HepG2 (cell line): Measurements from ENCODE around the gene TAMALIN. TPM values are rescaled to one million over a fixed set of nuclear protein-coding genes. Genes with fewer than 3 reads are reported as not detected.
A peak's percentile ranks its signal among the peaks of the same experiment; 100 is the strongest.

Experiments
- ATAC-seq: fragments of 200-7000 bp; cut with Tn5 transposase; 3 replicates; pipeline ENCODE4 v1.9.1; 2020; ENCODE audit warnings: mild to moderate bottlenecking, moderate library complexity
- BruUV-seq: library from RNA; stranded (reverse); fragments of 400-500 nt; replicated peaks from 2 replicates; lab custom pipeline; 2021; lab: Mats Ljungman, UMichigan
- CTCF ChIA-PET: fragments of 300-600 bp; formaldehyde crosslinking; extraction: SDS; loops from one replicate; lab custom pipeline; 2021; ENCODE audit warnings: low total read pairs, inconsistent platforms, low intra/inter-chr PET ratio; lab: Yijun Ruan, JAX
- POLR2A ChIA-PET: fragments of 350-600 bp; sonication (Branson Sonifier 250); formaldehyde crosslinking; loops from one replicate; lab custom pipeline; 2020; ENCODE audit warnings: antibody characterized with exemption, inconsistent platforms; lab: Yijun Ruan, JAX
- DNase-seq: peaks from one replicate; pipeline ENCODE4 v3.0.0-alpha.2; 2015; ENCODE audit warnings: low spot score
- FAIRE-seq: peaks from 3 replicates; lab custom pipeline; 2011; peaks lifted over from hg19 to GRCh38; lab: Jason Lieb, UNC
- H2AFZ ChIP-seq: one replicate; pipeline ENCODE4 v1.6.1; 2011; ENCODE audit warnings: low read length, inconsistent platforms
- H3K27ac ChIP-seq: fragments of 300-600 bp; 3 replicates; pipeline ENCODE4 v1.8.0; 2011; ENCODE audit warnings: mixed run types, mild to moderate bottlenecking, mixed read lengths, low read length, inconsistent platforms; ENCODE audit not compliant: insufficient read depth; ENCODE audit errors: extremely low read length
- H3K27me3 ChIP-seq, 2 experiments: fragments of 200-600 bp in 1 of 2; 2 replicates in 1 of 2; 3 replicates in 1 of 2; pipeline versions ENCODE4 v1.6.0 to v1.8.0; 2011; ENCODE audit warnings: low read length in 2 of 2, mild to moderate bottlenecking in 2 of 2, moderate library complexity in 2 of 2, inconsistent platforms in 1 of 2; ENCODE audit not compliant: insufficient read depth in 2 of 2, control insufficient read depth in 1 of 2
- H3K36me3 ChIP-seq, 2 experiments: fragments of 200-600 bp in 1 of 2; replicated peaks in 1 of 2; 2 replicates in 1 of 2; 3 replicates in 1 of 2; pipeline versions ENCODE4 v1.5.1 to v1.8.0; 2011; ENCODE audit warnings: low read length in 2 of 2, inconsistent platforms in 1 of 2; ENCODE audit not compliant: insufficient read depth in 2 of 2, control insufficient read depth in 1 of 2
- H3K4me1 ChIP-seq: 2 replicates; pipeline ENCODE4 v1.5.1; 2012; ENCODE audit warnings: low read length, inconsistent platforms; ENCODE audit not compliant: insufficient read depth
- H3K4me2 ChIP-seq: 2 replicates; pipeline ENCODE4 v1.6.0; 2011; ENCODE audit warnings: low read depth, low read length, inconsistent platforms
- H3K4me3 ChIP-seq, 3 experiments: fragments of 200-600 bp in 1 of 3; sonication (generic), shearing (Covaris generic) in 1 of 3; replicated peaks in 1 of 3; 2 replicates each; pipeline ENCODE4 v1.5.1; 2011 to 2016; ENCODE audit warnings: low read length in 3 of 3, inconsistent platforms in 2 of 3, low read depth in 2 of 3, mild to moderate bottlenecking in 2 of 3, control low read depth in 1 of 3, mixed read lengths in 1 of 3; ENCODE audit not compliant: insufficient read depth in 1 of 3
- H3K79me2 ChIP-seq: one replicate; pipeline ENCODE4 v1.6.1; 2011; ENCODE audit warnings: low read length, inconsistent platforms; ENCODE audit not compliant: insufficient read depth
- H3K9ac ChIP-seq: 2 replicates; pipeline ENCODE4 v1.6.0; 2011; ENCODE audit warnings: mild to moderate bottlenecking, low read depth, low read length, inconsistent platforms; ENCODE audit not compliant: insufficient read depth
- H3K9me3 ChIP-seq: 2 replicates; pipeline ENCODE4 v1.5.1; 2012; ENCODE audit warnings: mild to moderate bottlenecking, low read length
- H4K20me1 ChIP-seq: 2 replicates; pipeline ENCODE4 v1.6.0; 2011; ENCODE audit warnings: inconsistent platforms, mild to moderate bottlenecking, low read length, moderate library complexity; ENCODE audit not compliant: insufficient read depth
- BHLHE40 ChIP-seq: IDR thresholded peaks from 2 replicates; pipeline ENCODE4 v1.6.1; 2011; ENCODE audit warnings: low read length, improper control_type of control experiment
- CENPT ChIP-seq: sonication (generic); formaldehyde crosslinking; IDR thresholded peaks from 2 replicates; pipeline ENCODE4 v1.8.0; 2022; ENCODE audit warnings: low read depth, mild to moderate bottlenecking, moderate library complexity, missing genetic modification reagents
- PAX8 ChIP-seq: sonication (generic); formaldehyde crosslinking; IDR thresholded peaks from 2 replicates; pipeline ENCODE4 v1.8.0; 2022; ENCODE audit warnings: mild to moderate bottlenecking, missing genetic modification reagents, borderline replicate concordance
- SAP130 ChIP-seq: IDR thresholded peaks from 2 replicates; pipeline ENCODE4 v1.6.1; 2016; ENCODE audit warnings: low read depth
- SMAD9 ChIP-seq: sonication (generic); formaldehyde crosslinking; IDR thresholded peaks from 2 replicates; pipeline ENCODE4 v1.5.1; 2020; ENCODE audit warnings: mild to moderate bottlenecking, missing genetic modification reagents
- SMYD3 ChIP-seq: sonication (generic); formaldehyde crosslinking; IDR thresholded peaks from 2 replicates; pipeline ENCODE4 v1.8.1; 2023; ENCODE audit warnings: mild to moderate bottlenecking, missing genetic modification reagents
- TEAD3 ChIP-seq: optimal IDR thresholded peaks from 2 replicates; pipeline ENCODE3; 2016; ENCODE audit warnings: borderline replicate concordance
- ZBTB3 ChIP-seq: sonication (generic); formaldehyde crosslinking; IDR thresholded peaks from 2 replicates; pipeline ENCODE4 v1.4.0; 2020; ENCODE audit warnings: low read depth, mild to moderate bottlenecking, moderate library complexity, missing genetic modification reagents, borderline replicate concordance
- ZNF275 ChIP-seq: sonication (generic); formaldehyde crosslinking; IDR thresholded peaks from 2 replicates; pipeline ENCODE4 v1.8.0; 2022; ENCODE audit warnings: missing genetic modification reagents, mild to moderate bottlenecking, inconsistent platforms, borderline replicate concordance
- ZNF562 ChIP-seq: sonication (generic); formaldehyde crosslinking; IDR thresholded peaks from 2 replicates; pipeline ENCODE4 v1.8.0; 2022; ENCODE audit warnings: missing genetic modification reagents, borderline replicate concordance
- WGBS: methylation state at CpG from one replicate; pipeline ENCODE4 v1.1.6; 2017; ENCODE audit warnings: low lambda C conversion rate; 5-methylcytosine and 5-hydroxymethylcytosine counted together
- in situ Hi-C: cut with HindIII; loops from 2 replicates; pipeline ENCODE4 v1.10.0; 2017; ENCODE audit warnings: low pct_unique_long_range_greater_than_20kb; ENCODE audit not compliant: extremely low pct_ligation_motif_present
- intact Hi-C: fragments of 100-400 bp; cut with micrococcal nuclease; formaldehyde crosslinking; loops from one replicate; pipeline ENCODE4 v1.10.0; 2022; ENCODE audit not compliant: unreplicated experiment
- polyA plus RNA-seq, 8 experiments: library from polyadenylated mRNA; depleted of rRNA in 3 of 8; stranded (reverse) in 7 of 8; unstranded in 1 of 8; fragments of >200 nt; fragmentation: Illumina TruSeq in 4 of 8; extraction: Trizol in 4 of 8; gene quantifications; 2 replicates each; pipeline versions ENCODE4 v1.2.1 to v1.2.3, GENCODE V29; 2011 to 2016; ENCODE audit warnings: low read depth in 4 of 8, missing spikeins in 1 of 8, mixed read lengths in 1 of 8; ENCODE audit not compliant: insufficient read depth in 1 of 8
- total RNA-seq, 5 experiments: library from RNA; depleted of rRNA; stranded (reverse); fragments of >200 nt; fragmentation: Illumina TruSeq; extraction: Trizol; gene quantifications; 2 replicates each; pipeline ENCODE4 v1.2.3, GENCODE V29; 2016; ENCODE audit warnings: low read depth in 1 of 5

The TAMALIN gene
- total and polyA plus RNA-seq, 2 of the 13 experiments (the other 11 are each of a cell fraction or from before 2014, with no cell fraction given), result 2.9 to 10.9 TPM

GRCh38 chr12:52042706-52043385 lies 36.1 kb downstream of the TAMALIN start:
- Histone ChIP-seq H4K20me1 (no peaks in the 10 kb centered on the region), H3K36me3 (no peaks in the 10 kb centered on the region), H3K4me2 (no peak overlapping the region), H3K4me3 (no peak overlapping the region), H3K9ac (no peak overlapping the region), H3K27me3 (peaks cover 0 to 10% of the 10 kb centered on the region in 2 experiments; a peak in 2 of 5 replicates), H2AFZ (no peak overlapping the region), H3K4me1 (peaks cover 87% of the 10 kb centered on the region), H3K27ac (no peak overlapping the region), H3K79me2 (no peaks in the 10 kb centered on the region), H3K9me3 (no peaks in the 10 kb centered on the region)
- no peak for FAIRE-seq
- CTCF ChIA-PET, result interaction anchor here (0.7 kb wide), 1 partner anchor 13 kb away, joined by 3 read pairs; no protein-coding TSS in a partner anchor
- DNase-seq, result no peak
- WGBS, result 62% methylated on average over 6 of the region's 8 CpGs
- in situ Hi-C loops (no loop called here), intact Hi-C loops (no loop called here)
- no peak for ATAC-seq
- TF ChIP-seq ZNF275 (no peak), BHLHE40 (peak; percentile 63)
- no TSS peak for BruUV-seq
- POLR2A ChIA-PET, result interaction anchor here (1.1 kb wide), 1 partner anchor 10 kb away, joined by 3 read pairs; no protein-coding TSS in a partner anchor

GRCh38 chr12:52043386-52044212 lies 36.9 kb downstream of the TAMALIN start:
- intact Hi-C loops (no loop called here), in situ Hi-C loops (no loop called here)
- Histone ChIP-seq H3K4me1 (peaks cover 79% of the 10 kb centered on the region), H3K4me3 (no peak overlapping the region), H3K27me3 (peaks cover 0 to 6% of the 10 kb centered on the region in 2 experiments; a peak in 2 of 5 replicates), H3K36me3 (no peaks in the 10 kb centered on the region), H3K27ac (no peak overlapping the region), H3K9me3 (no peaks in the 10 kb centered on the region), H3K4me2 (peak overlapping the region; percentile 11; the same call in 1 of the 2 replicates), H3K79me2 (no peaks in the 10 kb centered on the region), H2AFZ (no peak overlapping the region), H4K20me1 (no peaks in the 10 kb centered on the region), H3K9ac (peak overlapping the region; percentile 6; the same call in 1 of the 2 replicates)
- WGBS, result 49% methylated on average over 7 of the region's 21 CpGs
- POLR2A ChIA-PET, result interaction anchor here (0.5 kb wide), 1 partner anchor 10 kb away, joined by 3 read pairs; no protein-coding TSS in a partner anchor
- BruUV-seq, result no TSS peak
- ATAC-seq (peak; percentile 73), DNase-seq (peak; percentile 52), FAIRE-seq (peak; percentile 18)
- CTCF ChIA-PET, result no interaction called here
- TF ChIP-seq CENPT (CRISPR knock-in tag) (no peak), SMAD9 (CRISPR knock-in tag) (no peak), PAX8 (CRISPR knock-in tag) (no peak), TEAD3 (CRISPR knock-in tag) (peak; percentile 14), ZNF562 (no peak), SMYD3 (no peak), ZBTB3 (CRISPR knock-in tag) (no peak), SAP130 (CRISPR knock-in tag) (peak; percentile 25; the same call in 1 of the 2 replicates)
